Adrenal gland (tissue), 5 donors: ENCODE data around the gene NLGN4X.

Experiments
- CTCF ChIP-seq, 6 experiments: fragments of 450-650 bp in 4 of 6; fragments of 200-600 bp in 2 of 6; sonication (generic) in 1 of 6; IDR thresholded peaks; 1 replicate in 5 of 6; 2 replicates in 1 of 6; pipeline versions ENCODE4 v1.5.1 to v1.8.0; 2016 to 2021; ENCODE audit warnings: antibody characterized with exemption in 6 of 6, mild to moderate bottlenecking in 2 of 6, moderate library complexity in 1 of 6
- POLR2A ChIP-seq, 2 donors: fragments of 450-650 bp; IDR thresholded peaks; one replicate each; pipeline ENCODE4 v1.6.1; 2017; ENCODE audit warnings: antibody characterized with exemption in 2 of 2, mild to moderate bottlenecking in 2 of 2, moderate library complexity in 1 of 2
- donor health status: DM: no; HTN: no; CAD: no.

GRCh38 chrX:5891378-5891777 lies 337.3 kb downstream of the NLGN4X start:
- TF ChIP-seq CTCF (IDR thresholded peaks at IDR 0.05) (no peak), POLR2A (IDR thresholded peaks at IDR 0.05) (no peak)
